Mesenteric fat pad (tissue), 1 donor: ENCODE measurements around the gene CALN1. TPM values are rescaled to one million over a fixed set of nuclear protein-coding genes. Genes with fewer than 3 reads are reported as not detected.

Source experiments
- DNase-seq: peaks from one replicate; pipeline ENCODE4 v3.0.0-alpha.2; 2020; ENCODE audit warnings: low spot score
- total RNA-seq: library from RNA; stranded (reverse); fragmentation: NEBNext Ultra II Directional; extraction: Animal tissue kit (Norgen Biotek cat#: 25700); gene quantifications from one replicate; pipeline ENCODE4 v1.2.1, GENCODE V29; 2021
- donor health status: DM: yes; HTN: yes; CAD: no.

CALN1 gene
- total RNA-seq, 1 donor from 2014 or later = not detected

- DNase-seq = no peak
Observed at GRCh38 chr7:72326811-72327210, 85.3 kb downstream of the CALN1 start.

- no peak for DNase-seq
Observed at GRCh38 chr7:72326365-72326764, 85.8 kb downstream of the CALN1 start.

GRCh38 chr7:72325561-72325960 lies 86.6 kb downstream of the CALN1 start:
- DNase-seq = no peak

GRCh38 chr7:72321637-72322036 lies 90.5 kb downstream of the CALN1 start:
- DNase-seq = no peak

GRCh38 chr7:72321081-72321480 lies 91.1 kb downstream of the CALN1 start:
- DNase-seq = no peak

GRCh38 chr7:72317341-72317740 lies 94.8 kb downstream of the CALN1 start:
- DNase-seq = no peak

- no peak for DNase-seq
Observed at GRCh38 chr7:72316148-72316547, 96.0 kb downstream of the CALN1 start.

GRCh38 chr7:72313906-72314305 lies 98.2 kb downstream of the CALN1 start:
- DNase-seq = no peak

GRCh38 chr7:72310301-72310700 lies 101.8 kb downstream of the CALN1 start:
- DNase-seq = no peak

GRCh38 chr7:72309476-72309875 lies 102.7 kb downstream of the CALN1 start:
- DNase-seq = no peak

GRCh38 chr7:72308986-72309385 lies 103.2 kb downstream of the CALN1 start:
- DNase-seq = no peak

GRCh38 chr7:72307566-72307965 lies 104.6 kb downstream of the CALN1 start:
- DNase-seq = no peak

- no peak for DNase-seq
Observed at GRCh38 chr7:72298912-72299311, 113.2 kb downstream of the CALN1 start.

- DNase-seq = no peak
Observed at GRCh38 chr7:72298091-72298490, 114.0 kb downstream of the CALN1 start.

GRCh38 chr7:72297636-72298035 lies 114.5 kb downstream of the CALN1 start:
- DNase-seq = no peak

- DNase-seq = no peak
Observed at GRCh38 chr7:72292794-72293193, 119.3 kb downstream of the CALN1 start.

GRCh38 chr7:72292118-72292517 lies 120.0 kb downstream of the CALN1 start:
- no peak for DNase-seq

GRCh38 chr7:72286519-72286918 lies 125.6 kb downstream of the CALN1 start:
- no peak for DNase-seq

GRCh38 chr7:72283309-72283708 lies 128.8 kb downstream of the CALN1 start:
- DNase-seq = no peak

- DNase-seq = no peak
Observed at GRCh38 chr7:72281308-72281707, 130.8 kb downstream of the CALN1 start.

- no peak for DNase-seq
Observed at GRCh38 chr7:72279203-72279602, 132.9 kb downstream of the CALN1 start.

- no peak for DNase-seq
Observed at GRCh38 chr7:72278550-72278949, 133.6 kb downstream of the CALN1 start.

- no peak for DNase-seq
Observed at GRCh38 chr7:72275382-72276070, 136.6 kb downstream of the CALN1 start.

- no peak for DNase-seq
Observed at GRCh38 chr7:72272479-72272878, 139.7 kb downstream of the CALN1 start.
